HepG2 (cell line): ENCODE measurements around the gene DNAJB12. TPM values are rescaled to one million over a fixed set of nuclear protein-coding genes. Genes with fewer than 3 reads are reported as not detected.
"Not testable (repeated sequence)": the region's sequence is repeated elsewhere in the genome, so short reads cannot be mapped to it uniquely, and the experiment has no call there.

Experiments
- ATAC-seq: fragments of 200-7000 bp; cut with Tn5 transposase; 3 replicates; pipeline ENCODE4 v1.9.1; 2020; ENCODE audit warnings: mild to moderate bottlenecking, moderate library complexity
- BruUV-seq: library from RNA; stranded (reverse); fragments of 400-500 nt; replicated peaks from 2 replicates; lab custom pipeline; 2021; lab: Mats Ljungman, UMichigan
- CTCF ChIA-PET: fragments of 300-600 bp; formaldehyde crosslinking; extraction: SDS; loops from one replicate; lab custom pipeline; 2021; ENCODE audit warnings: low total read pairs, inconsistent platforms, low intra/inter-chr PET ratio; lab: Yijun Ruan, JAX
- POLR2A ChIA-PET: fragments of 350-600 bp; sonication (Branson Sonifier 250); formaldehyde crosslinking; loops from one replicate; lab custom pipeline; 2020; ENCODE audit warnings: antibody characterized with exemption, inconsistent platforms; lab: Yijun Ruan, JAX
- DNase-seq: peaks from one replicate; pipeline ENCODE4 v3.0.0-alpha.2; 2015; ENCODE audit warnings: low spot score
- FAIRE-seq: peaks from 3 replicates; lab custom pipeline; 2011; peaks lifted over from hg19 to GRCh38; lab: Jason Lieb, UNC
- H2AFZ ChIP-seq: one replicate; pipeline ENCODE4 v1.6.1; 2011; ENCODE audit warnings: low read length, inconsistent platforms
- H3K27ac ChIP-seq: fragments of 300-600 bp; 3 replicates; pipeline ENCODE4 v1.8.0; 2011; ENCODE audit warnings: mixed run types, mild to moderate bottlenecking, mixed read lengths, low read length, inconsistent platforms; ENCODE audit not compliant: insufficient read depth; ENCODE audit errors: extremely low read length
- H3K27me3 ChIP-seq, 2 experiments: fragments of 200-600 bp in 1 of 2; 2 replicates in 1 of 2; 3 replicates in 1 of 2; pipeline versions ENCODE4 v1.6.0 to v1.8.0; 2011; ENCODE audit warnings: low read length in 2 of 2, mild to moderate bottlenecking in 2 of 2, moderate library complexity in 2 of 2, inconsistent platforms in 1 of 2; ENCODE audit not compliant: insufficient read depth in 2 of 2, control insufficient read depth in 1 of 2
- H3K36me3 ChIP-seq, 2 experiments: fragments of 200-600 bp in 1 of 2; replicated peaks in 1 of 2; 2 replicates in 1 of 2; 3 replicates in 1 of 2; pipeline versions ENCODE4 v1.5.1 to v1.8.0; 2011; ENCODE audit warnings: low read length in 2 of 2, inconsistent platforms in 1 of 2; ENCODE audit not compliant: insufficient read depth in 2 of 2, control insufficient read depth in 1 of 2
- H3K4me1 ChIP-seq: 2 replicates; pipeline ENCODE4 v1.5.1; 2012; ENCODE audit warnings: low read length, inconsistent platforms; ENCODE audit not compliant: insufficient read depth
- H3K4me2 ChIP-seq: 2 replicates; pipeline ENCODE4 v1.6.0; 2011; ENCODE audit warnings: low read depth, low read length, inconsistent platforms
- H3K4me3 ChIP-seq, 3 experiments: fragments of 200-600 bp in 1 of 3; sonication (generic), shearing (Covaris generic) in 1 of 3; replicated peaks in 1 of 3; 2 replicates each; pipeline ENCODE4 v1.5.1; 2011 to 2016; ENCODE audit warnings: low read length in 3 of 3, inconsistent platforms in 2 of 3, low read depth in 2 of 3, mild to moderate bottlenecking in 2 of 3, control low read depth in 1 of 3, mixed read lengths in 1 of 3; ENCODE audit not compliant: insufficient read depth in 1 of 3
- H3K79me2 ChIP-seq: one replicate; pipeline ENCODE4 v1.6.1; 2011; ENCODE audit warnings: low read length, inconsistent platforms; ENCODE audit not compliant: insufficient read depth
- H3K9ac ChIP-seq: 2 replicates; pipeline ENCODE4 v1.6.0; 2011; ENCODE audit warnings: mild to moderate bottlenecking, low read depth, low read length, inconsistent platforms; ENCODE audit not compliant: insufficient read depth
- H3K9me3 ChIP-seq: 2 replicates; pipeline ENCODE4 v1.5.1; 2012; ENCODE audit warnings: mild to moderate bottlenecking, low read length
- H4K20me1 ChIP-seq: 2 replicates; pipeline ENCODE4 v1.6.0; 2011; ENCODE audit warnings: inconsistent platforms, mild to moderate bottlenecking, low read length, moderate library complexity; ENCODE audit not compliant: insufficient read depth
- KDM3A ChIP-seq: IDR thresholded peaks from 2 replicates; pipeline ENCODE4 v1.6.1; 2018; ENCODE audit warnings: low read depth, missing compliant biosample characterization
- SMAD1 ChIP-seq: sonication (generic); formaldehyde crosslinking; IDR thresholded peaks from 2 replicates; pipeline ENCODE4 v1.4.0; 2020; ENCODE audit warnings: missing genetic modification reagents, low read depth, mild to moderate bottlenecking, borderline replicate concordance
- YEATS2 ChIP-seq: sonication (generic); formaldehyde crosslinking; IDR thresholded peaks from 2 replicates; pipeline ENCODE4 v1.4.0; 2020; ENCODE audit warnings: missing genetic modification reagents, borderline replicate concordance
- ZNF329 ChIP-seq: sonication (generic); formaldehyde crosslinking; IDR thresholded peaks from 2 replicates; pipeline ENCODE4 v1.9.0; 2021; ENCODE audit warnings: low read depth, mild to moderate bottlenecking, missing genetic modification reagents
- WGBS: methylation state at CpG from one replicate; pipeline ENCODE4 v1.1.6; 2017; ENCODE audit warnings: low lambda C conversion rate; 5-methylcytosine and 5-hydroxymethylcytosine counted together
- in situ Hi-C: cut with HindIII; loops from 2 replicates; pipeline ENCODE4 v1.10.0; 2017; ENCODE audit warnings: low pct_unique_long_range_greater_than_20kb; ENCODE audit not compliant: extremely low pct_ligation_motif_present
- intact Hi-C: fragments of 100-400 bp; cut with micrococcal nuclease; formaldehyde crosslinking; loops from one replicate; pipeline ENCODE4 v1.10.0; 2022; ENCODE audit not compliant: unreplicated experiment
- polyA plus RNA-seq, 8 experiments: library from polyadenylated mRNA; depleted of rRNA in 3 of 8; stranded (reverse) in 7 of 8; unstranded in 1 of 8; fragments of >200 nt; fragmentation: Illumina TruSeq in 4 of 8; extraction: Trizol in 4 of 8; gene quantifications; 2 replicates each; pipeline versions ENCODE4 v1.2.1 to v1.2.3, GENCODE V29; 2011 to 2016; ENCODE audit warnings: low read depth in 4 of 8, missing spikeins in 1 of 8, mixed read lengths in 1 of 8; ENCODE audit not compliant: insufficient read depth in 1 of 8
- total RNA-seq, 5 experiments: library from RNA; depleted of rRNA; stranded (reverse); fragments of >200 nt; fragmentation: Illumina TruSeq; extraction: Trizol; gene quantifications; 2 replicates each; pipeline ENCODE4 v1.2.3, GENCODE V29; 2016; ENCODE audit warnings: low read depth in 1 of 5

DNAJB12 gene
- total and polyA plus RNA-seq, 2 of the 13 experiments (the other 11 are each of a cell fraction or from before 2014, with no cell fraction given) = 10.8 to 18.2 TPM

DNA sequence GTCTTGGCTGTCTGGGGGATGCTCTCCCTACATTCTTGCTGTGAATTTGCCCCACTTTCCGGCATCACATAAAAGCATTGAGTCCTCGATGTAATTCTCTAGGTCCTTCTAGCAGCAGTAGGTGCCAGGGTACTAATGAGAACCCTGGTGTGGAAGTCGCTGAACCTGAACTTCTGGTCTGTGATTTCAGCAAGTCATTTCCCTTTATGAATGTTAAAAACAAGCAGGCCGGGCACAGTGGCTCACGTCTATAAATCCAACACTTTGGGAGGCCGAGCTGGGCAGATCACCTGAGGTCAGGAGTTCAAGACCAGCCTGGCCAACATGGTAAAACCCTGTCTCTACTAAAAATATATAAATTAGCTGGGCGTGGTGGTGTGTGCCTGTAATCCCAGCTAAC, 30.3 kb upstream of the DNAJB12 start:
- not testable (repeated sequence) for DNase-seq, H3K9ac ChIP-seq

DNA sequence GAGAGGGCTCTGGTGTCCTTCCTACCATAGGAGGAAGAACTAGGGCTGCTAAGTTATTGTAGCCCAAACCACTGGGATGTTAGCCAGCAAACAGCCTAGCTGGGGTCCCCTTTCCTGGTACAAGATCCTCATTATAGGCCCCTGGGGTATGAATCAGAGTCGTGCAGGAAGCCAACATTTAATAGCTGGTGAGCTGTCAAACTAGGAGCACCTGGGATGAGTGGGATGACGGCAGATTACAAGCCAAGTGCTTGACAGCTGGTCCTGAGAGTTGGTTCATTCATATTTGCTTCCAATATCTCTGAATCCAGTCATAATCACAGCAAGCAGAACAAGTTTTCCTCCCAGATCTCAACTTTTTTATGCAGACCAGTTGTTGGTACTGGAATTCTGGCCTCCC, 25.1 kb upstream of the DNAJB12 start:
- CTCF ChIA-PET = no interaction called here
- intact Hi-C loops = loop anchor here (10.0 kb wide), 1 partner anchor 685 kb away; no protein-coding TSS in a partner anchor

More for the DNA sequence above, 30.3 kb upstream of the DNAJB12 start:
- FAIRE-seq, intact Hi-C loops, H3K27ac ChIP-seq, BruUV-seq, H2AFZ ChIP-seq, H3K27me3 ChIP-seq, H3K4me2 ChIP-seq, H3K4me1 ChIP-seq, H4K20me1 ChIP-seq, in situ Hi-C loops, CTCF ChIA-PET, ATAC-seq, POLR2A ChIA-PET, H3K79me2 ChIP-seq, H3K9me3 ChIP-seq, H3K4me3 ChIP-seq: not testable (repeated sequence)
- peaks cover 3 to 15% of the 10 kb centered on the region in 2 experiments; a peak in 3 of 5 replicates for H3K36me3 ChIP-seq
- 95% methylated on average over 7 of the region's 7 CpGs for WGBS

More for the DNA sequence above, 25.1 kb upstream of the DNAJB12 start:
- POLR2A ChIA-PET = no interaction called here
- in situ Hi-C loops = no loop called here
- Histone ChIP-seq H3K36me3 (peaks cover 5 to 24% of the 10 kb centered on the region in 2 experiments; a peak in 4 of 5 replicates), H3K9me3 (no peaks in the 10 kb centered on the region), H3K4me3 (no peak overlapping the region), H3K79me2 (no peaks in the 10 kb centered on the region), H3K27ac (no peak overlapping the region), H3K27me3 (no peaks in the 10 kb centered on the region), H2AFZ (no peak overlapping the region), H3K9ac (no peak overlapping the region), H3K4me2 (no peak overlapping the region), H4K20me1 (no peaks in the 10 kb centered on the region), H3K4me1 (no peaks in the 10 kb centered on the region)
- TF ChIP-seq YEATS2 (CRISPR knock-in tag) (no peak), KDM3A (CRISPR knock-in tag) (no peak), ZNF329 (CRISPR knock-in tag) (no peak), SMAD1 (no peak)
- ATAC-seq = no peak
- WGBS = 100% methylated on average over 2 of the region's 2 CpGs
- BruUV-seq = no TSS peak
- no peak for DNase-seq
- FAIRE-seq = no peak
